ENCODE measurements around the gene TNIP1.

TNIP1 gene

GRCh38 chr5:151029179-151030055 lies 51.4 kb downstream of the TNIP1 start:
- no peak overlapping the region for H3K9ac ChIP-seq (ENCODE audit: low read length)
- no peak overlapping the region for H2AK5ac ChIP-seq (ENCODE audit: low read length)
- H3K4me2 ChIP-seq (ENCODE audit: low read length), result no peak overlapping the region
- peaks cover 4% of the 10 kb centered on the region for H3K9me3 ChIP-seq (ENCODE audit: insufficient read depth, low read depth, low read length)
- H3K36me3 ChIP-seq (ENCODE audit: control insufficient read depth in 1 of 2, insufficient read depth in 2 of 2, low read length in 2 of 2), result peaks cover 50 to 59% of the 10 kb centered on the region in 2 experiments
- H3K23ac ChIP-seq (ENCODE audit: low read length), result no peak overlapping the region
- no peak overlapping the region for H2BK12ac ChIP-seq (ENCODE audit: low read length)
- no peak overlapping the region for H4K91ac ChIP-seq (ENCODE audit: low read depth, low read length)
- WGBS (ENCODE audit: extremely low coverage, insufficient coverage, insufficient read length), result no CpG with 5 or more reads among the region's 9 CpGs
- DNase-seq, result no peak
- no peaks in the 10 kb centered on the region for H3K4me1 ChIP-seq (ENCODE audit: control insufficient read depth in 1 of 2, insufficient read depth in 2 of 2, low read length in 2 of 2)
- no peaks in the 10 kb centered on the region for H3K79me1 ChIP-seq (ENCODE audit: low read length)
- H2AFZ ChIP-seq (ENCODE audit: insufficient read depth, low read length, poor library complexity), result no peak overlapping the region
- H2BK120ac ChIP-seq (ENCODE audit: insufficient read depth, low read length, poor library complexity), result no peak overlapping the region
- no peak overlapping the region for H3K4me3 ChIP-seq (ENCODE audit: low read depth, low read length)
- H3K14ac ChIP-seq (ENCODE audit: low read length), result no peak overlapping the region
- no peak overlapping the region for H4K12ac ChIP-seq (ENCODE audit: low read depth, low read length)
- H4K8ac ChIP-seq (ENCODE audit: low read depth, low read length), result no peak overlapping the region
- no peak overlapping the region for H3K4ac ChIP-seq (ENCODE audit: low read depth, low read length)
- no peaks in the 10 kb centered on the region for H3K27me3 ChIP-seq (ENCODE audit: insufficient read depth, low read length)
- no peak overlapping the region for H2BK5ac ChIP-seq (ENCODE audit: low read depth, low read length, poor library complexity)
- no peak overlapping the region for H3K18ac ChIP-seq (ENCODE audit: low read length)
- H3K27ac ChIP-seq (ENCODE audit: low read depth, low read length), result no peak overlapping the region
- no peaks in the 10 kb centered on the region for H3K79me2 ChIP-seq (ENCODE audit: control insufficient read depth, insufficient read depth, low read length, poor library complexity)

DNA sequence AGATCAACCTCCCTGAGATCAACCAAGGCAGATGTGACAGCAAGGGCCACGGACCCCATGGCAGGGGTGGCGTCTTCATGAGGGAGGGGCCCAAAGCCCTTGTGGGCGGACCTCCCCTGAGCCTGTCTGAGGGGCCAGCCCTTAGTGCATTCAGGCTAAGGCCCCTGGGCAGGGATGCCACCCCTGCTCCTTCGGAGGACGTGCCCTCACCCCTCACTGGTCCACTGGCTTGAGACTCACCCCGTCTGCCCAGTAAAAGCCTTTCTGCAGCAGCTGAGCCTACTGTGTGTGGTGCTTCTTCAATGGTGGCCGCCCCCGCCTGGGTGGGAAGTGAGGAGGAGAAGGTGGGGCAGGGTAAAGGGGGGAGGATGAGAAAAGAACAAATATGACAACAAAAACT lies 52.1 kb downstream of the TNIP1 start:
- no peak for DNase-seq
- Histone ChIP-seq H2AK5ac (ENCODE audit: low read length) (no peak overlapping the region), H3K9ac (ENCODE audit: low read length) (no peak overlapping the region), H3K4me1 (ENCODE audit: control insufficient read depth in 1 of 2, insufficient read depth in 2 of 2, low read length in 2 of 2) (no peaks in the 10 kb centered on the region), H3K14ac (ENCODE audit: low read length) (no peak overlapping the region), H3K4me2 (ENCODE audit: low read length) (no peak overlapping the region), H3K79me2 (ENCODE audit: control insufficient read depth, insufficient read depth, low read length, poor library complexity) (no peaks in the 10 kb centered on the region), H4K12ac (ENCODE audit: low read depth, low read length) (no peak overlapping the region), H3K36me3 (ENCODE audit: control insufficient read depth in 1 of 2, insufficient read depth in 2 of 2, low read length in 2 of 2) (peaks cover 43 to 52% of the 10 kb centered on the region in 2 experiments), H3K9me3 (ENCODE audit: insufficient read depth, low read depth, low read length) (no peaks in the 10 kb centered on the region), H2BK5ac (ENCODE audit: low read depth, low read length, poor library complexity) (no peak overlapping the region), H2BK120ac (ENCODE audit: insufficient read depth, low read length, poor library complexity) (no peak overlapping the region), H3K23ac (ENCODE audit: low read length) (no peak overlapping the region), H2BK12ac (ENCODE audit: low read length) (no peak overlapping the region), H3K4me3 (ENCODE audit: low read depth, low read length) (no peak overlapping the region), H4K8ac (ENCODE audit: low read depth, low read length) (no peak overlapping the region), H4K91ac (ENCODE audit: low read depth, low read length) (no peak overlapping the region), H3K79me1 (ENCODE audit: low read length) (no peaks in the 10 kb centered on the region), H3K27ac (ENCODE audit: low read depth, low read length) (no peak overlapping the region), H3K4ac (ENCODE audit: low read depth, low read length) (no peak overlapping the region), H2AFZ (ENCODE audit: insufficient read depth, low read length, poor library complexity) (no peak overlapping the region), H3K18ac (ENCODE audit: low read length) (no peak overlapping the region), H3K27me3 (ENCODE audit: insufficient read depth, low read length) (no peaks in the 10 kb centered on the region)
- no CpG with 5 or more reads among the region's 8 CpGs for WGBS (ENCODE audit: extremely low coverage, insufficient coverage, insufficient read length)

- H2BK12ac ChIP-seq (ENCODE audit: low read length), result no peak overlapping the region
- H3K9ac ChIP-seq (ENCODE audit: low read length), result no peak overlapping the region
- DNase-seq, result no peak
- H3K9me3 ChIP-seq (ENCODE audit: insufficient read depth, low read depth, low read length), result no peaks in the 10 kb centered on the region
- H4K8ac ChIP-seq (ENCODE audit: low read depth, low read length), result no peak overlapping the region
- H3K14ac ChIP-seq (ENCODE audit: low read length), result no peak overlapping the region
- no peak overlapping the region for H4K91ac ChIP-seq (ENCODE audit: low read depth, low read length)
- H3K79me1 ChIP-seq (ENCODE audit: low read length), result no peaks in the 10 kb centered on the region
- no peaks in the 10 kb centered on the region for H3K79me2 ChIP-seq (ENCODE audit: control insufficient read depth, insufficient read depth, low read length, poor library complexity)
- H3K27me3 ChIP-seq (ENCODE audit: insufficient read depth, low read length), result no peaks in the 10 kb centered on the region
- no peak overlapping the region for H3K18ac ChIP-seq (ENCODE audit: low read length)
- no peak overlapping the region for H3K27ac ChIP-seq (ENCODE audit: low read depth, low read length)
- H2AFZ ChIP-seq (ENCODE audit: insufficient read depth, low read length, poor library complexity), result no peak overlapping the region
- no peak overlapping the region for H3K4ac ChIP-seq (ENCODE audit: low read depth, low read length)
- no CpG with 5 or more reads among the region's 11 CpGs for WGBS (ENCODE audit: extremely low coverage, insufficient coverage, insufficient read length)
- peaks cover 37 to 47% of the 10 kb centered on the region in 2 experiments for H3K36me3 ChIP-seq (ENCODE audit: control insufficient read depth in 1 of 2, insufficient read depth in 2 of 2, low read length in 2 of 2)
- H3K4me1 ChIP-seq (ENCODE audit: control insufficient read depth in 1 of 2, insufficient read depth in 2 of 2, low read length in 2 of 2), result no peaks in the 10 kb centered on the region
- H3K23ac ChIP-seq (ENCODE audit: low read length), result no peak overlapping the region
- no peak overlapping the region for H2BK120ac ChIP-seq (ENCODE audit: insufficient read depth, low read length, poor library complexity)
- no peak overlapping the region for H2BK5ac ChIP-seq (ENCODE audit: low read depth, low read length, poor library complexity)
- no peak overlapping the region for H3K4me3 ChIP-seq (ENCODE audit: low read depth, low read length)
- H4K12ac ChIP-seq (ENCODE audit: low read depth, low read length), result no peak overlapping the region
- no peak overlapping the region for H3K4me2 ChIP-seq (ENCODE audit: low read length)
- no peak overlapping the region for H2AK5ac ChIP-seq (ENCODE audit: low read length)
These were observed 52.8 kb downstream of the TNIP1 start for GRCh38 chr5:151027961-151028479.

DNA sequence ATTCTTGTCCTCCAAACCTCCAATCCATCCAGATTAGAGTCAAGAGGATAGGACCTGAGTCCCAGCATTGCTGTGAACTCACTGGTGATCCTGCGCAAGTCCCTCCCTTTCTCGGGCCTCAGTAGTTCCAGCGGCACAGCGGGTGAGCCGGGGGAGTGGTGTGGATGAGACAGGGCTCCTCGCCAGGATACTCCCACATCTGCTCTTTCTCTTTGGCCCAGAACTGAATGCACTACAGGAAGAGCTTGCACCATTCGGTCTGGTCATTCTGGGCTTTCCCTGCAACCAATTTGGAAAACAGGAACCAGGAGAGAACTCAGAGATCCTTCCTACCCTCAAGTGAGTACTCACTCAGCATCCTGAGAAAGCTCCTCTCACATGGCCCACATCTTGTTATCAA lies 54.2 kb downstream of the TNIP1 start:
- WGBS (ENCODE audit: extremely low coverage, insufficient coverage, insufficient read length), result no CpG with 5 or more reads among the region's 7 CpGs
- H3K4ac ChIP-seq (ENCODE audit: low read depth, low read length), result no peak overlapping the region
- no peak overlapping the region for H2BK120ac ChIP-seq (ENCODE audit: insufficient read depth, low read length, poor library complexity)

More for the DNA sequence above, 54.2 kb downstream of the TNIP1 start:
- peak in 1 of 2 donors; percentile 19 for DNase-seq
- Histone ChIP-seq H3K18ac (ENCODE audit: low read length) (no peak overlapping the region), H3K79me2 (ENCODE audit: control insufficient read depth, insufficient read depth, low read length, poor library complexity) (no peaks in the 10 kb centered on the region), H3K27ac (ENCODE audit: low read depth, low read length) (no peak overlapping the region), H4K8ac (ENCODE audit: low read depth, low read length) (no peak overlapping the region), H2AFZ (ENCODE audit: insufficient read depth, low read length, poor library complexity) (no peak overlapping the region), H3K4me2 (ENCODE audit: low read length) (no peak overlapping the region), H3K9me3 (ENCODE audit: insufficient read depth, low read depth, low read length) (no peaks in the 10 kb centered on the region), H2AK5ac (ENCODE audit: low read length) (no peak overlapping the region), H4K91ac (ENCODE audit: low read depth, low read length) (no peak overlapping the region), H3K4me1 (ENCODE audit: control insufficient read depth in 1 of 2, insufficient read depth in 2 of 2, low read length in 2 of 2) (no peaks in the 10 kb centered on the region), H2BK5ac (ENCODE audit: low read depth, low read length, poor library complexity) (no peak overlapping the region), H3K27me3 (ENCODE audit: insufficient read depth, low read length) (no peaks in the 10 kb centered on the region), H2BK12ac (ENCODE audit: low read length) (no peak overlapping the region), H3K14ac (ENCODE audit: low read length) (no peak overlapping the region), H3K79me1 (ENCODE audit: low read length) (no peaks in the 10 kb centered on the region), H3K23ac (ENCODE audit: low read length) (no peak overlapping the region), H3K9ac (ENCODE audit: low read length) (no peak overlapping the region), H3K36me3 (ENCODE audit: control insufficient read depth in 1 of 2, insufficient read depth in 2 of 2, low read length in 2 of 2) (peaks cover 33 to 40% of the 10 kb centered on the region in 2 experiments), H3K4me3 (ENCODE audit: low read depth, low read length) (no peak overlapping the region), H4K12ac (ENCODE audit: low read depth, low read length) (no peak overlapping the region)

Measured in trophoblast cell (in vitro differentiated cells and primary cell).